HEK293 (cell line): Measurements from ENCODE around the gene TCEANC2.

Experiments used
- BCL11A ChIP-seq: fragments of 450-650 bp; formaldehyde crosslinking; IDR thresholded peaks from 2 replicates; pipeline ENCODE4 v1.5.1; 2016; ENCODE audit warnings: low read depth, missing biosample characterization, missing genetic modification characterization
- EGR2 ChIP-seq: fragments of 450-650 bp; formaldehyde crosslinking; IDR thresholded peaks from 2 replicates; pipeline ENCODE4 v1.5.1; 2016; ENCODE audit warnings: low read depth, missing biosample characterization, missing genetic modification characterization
- FEZF1 ChIP-seq: fragments of 450-650 bp; formaldehyde crosslinking; IDR thresholded peaks from 2 replicates; pipeline ENCODE4 v1.5.1; 2016; ENCODE audit warnings: missing biosample characterization, missing genetic modification characterization
- GLIS2 ChIP-seq: fragments of 450-650 bp; formaldehyde crosslinking; IDR thresholded peaks from 2 replicates; pipeline ENCODE4 v1.5.1; 2016; ENCODE audit warnings: missing biosample characterization, missing genetic modification characterization
- MYNN ChIP-seq: fragments of 450-650 bp; formaldehyde crosslinking; IDR thresholded peaks from 2 replicates; pipeline ENCODE4 v1.5.1; 2016; ENCODE audit warnings: missing biosample characterization, missing genetic modification characterization, borderline replicate concordance
- REPIN1 ChIP-seq: fragments of 450-650 bp; formaldehyde crosslinking; IDR thresholded peaks from 2 replicates; pipeline ENCODE4 v1.5.1; 2017; ENCODE audit warnings: missing biosample characterization, missing genetic modification characterization, low read depth
- SCRT1 ChIP-seq: fragments of 450-650 bp; formaldehyde crosslinking; IDR thresholded peaks from 2 replicates; pipeline ENCODE4 v1.5.1; 2016; ENCODE audit warnings: missing biosample characterization, missing genetic modification characterization, borderline replicate concordance
- SCRT2 ChIP-seq: fragments of 450-650 bp; formaldehyde crosslinking; IDR thresholded peaks from 2 replicates; pipeline ENCODE4 v1.5.1; 2016; ENCODE audit warnings: missing biosample characterization, missing genetic modification characterization
- SP7 ChIP-seq: fragments of 450-650 bp; formaldehyde crosslinking; IDR thresholded peaks from 2 replicates; pipeline ENCODE4 v1.5.1; 2016; ENCODE audit warnings: missing biosample characterization, missing genetic modification characterization
- ZBTB48 ChIP-seq: fragments of 450-650 bp; formaldehyde crosslinking; IDR thresholded peaks from 2 replicates; pipeline ENCODE4 v1.5.1; 2016; ENCODE audit warnings: missing biosample characterization, missing genetic modification characterization
- ZBTB8A ChIP-seq: fragments of 450-650 bp; formaldehyde crosslinking; IDR thresholded peaks from 2 replicates; pipeline ENCODE4 v1.5.1; 2016; ENCODE audit warnings: missing biosample characterization, missing genetic modification characterization
- ZFHX2 ChIP-seq: fragments of 450-650 bp; formaldehyde crosslinking; conservative IDR thresholded peaks from 2 replicates; pipeline ENCODE4 v1.5.1; 2016; ENCODE audit warnings: missing biosample characterization, missing genetic modification characterization
- ZIC2 ChIP-seq: fragments of 450-650 bp; formaldehyde crosslinking; IDR thresholded peaks from 2 replicates; pipeline ENCODE4 v1.5.1; 2016; ENCODE audit warnings: missing biosample characterization, missing genetic modification characterization
- ZNF114 ChIP-seq: fragments of 450-650 bp; formaldehyde crosslinking; IDR thresholded peaks from 2 replicates; pipeline ENCODE4 v1.5.0; 2017; ENCODE audit warnings: missing biosample characterization, missing genetic modification characterization
- ZNF138 ChIP-seq: fragments of 450-650 bp; formaldehyde crosslinking; IDR thresholded peaks from 2 replicates; pipeline ENCODE4 v1.5.1; 2016; ENCODE audit warnings: missing biosample characterization, missing genetic modification characterization, borderline replicate concordance
- ZNF202 ChIP-seq: fragments of 450-650 bp; formaldehyde crosslinking; IDR thresholded peaks from 2 replicates; pipeline ENCODE4 v1.5.1; 2016; ENCODE audit warnings: missing biosample characterization, missing genetic modification characterization, borderline replicate concordance
- ZNF239 ChIP-seq: fragments of 450-650 bp; formaldehyde crosslinking; IDR thresholded peaks from 2 replicates; pipeline ENCODE4 v1.5.1; 2016; ENCODE audit warnings: missing biosample characterization, missing genetic modification characterization
- ZNF394 ChIP-seq: fragments of 450-650 bp; formaldehyde crosslinking; IDR thresholded peaks from 2 replicates; pipeline ENCODE4 v1.5.1; 2016; ENCODE audit warnings: missing biosample characterization, missing genetic modification characterization, mild to moderate bottlenecking, moderate library complexity, borderline replicate concordance
- ZNF571 ChIP-seq: fragments of 450-650 bp; formaldehyde crosslinking; IDR thresholded peaks from 2 replicates; pipeline ENCODE4 v1.5.0; 2017; ENCODE audit warnings: missing biosample characterization, missing genetic modification characterization
- ZNF610 ChIP-seq: fragments of 450-650 bp; formaldehyde crosslinking; IDR thresholded peaks from 2 replicates; pipeline ENCODE4 v1.5.1; 2016; ENCODE audit warnings: missing biosample characterization, missing genetic modification characterization, borderline replicate concordance
- ZNF621 ChIP-seq: fragments of 450-650 bp; formaldehyde crosslinking; IDR thresholded peaks from 2 replicates; pipeline ENCODE4 v1.5.1; 2017; ENCODE audit warnings: missing biosample characterization, missing genetic modification characterization
- ZNF626 ChIP-seq: fragments of 450-650 bp; sonication (Bioruptor Pico); formaldehyde crosslinking; IDR thresholded peaks from 2 replicates; pipeline ENCODE4 v1.5.1; 2018; ENCODE audit warnings: missing biosample characterization, missing genetic modification characterization, inconsistent platforms
- ZNF660 ChIP-seq: fragments of 450-650 bp; IDR thresholded peaks from 2 replicates; pipeline ENCODE4 v1.5.1; 2018; ENCODE audit warnings: missing biosample characterization, mild to moderate bottlenecking, missing genetic modification characterization
- ZNF670 ChIP-seq: fragments of 450-650 bp; formaldehyde crosslinking; IDR thresholded peaks from 2 replicates; pipeline ENCODE4 v1.5.1; 2016; ENCODE audit warnings: missing biosample characterization, missing genetic modification characterization, low read depth
- ZNF707 ChIP-seq: fragments of 450-650 bp; formaldehyde crosslinking; IDR thresholded peaks from 2 replicates; pipeline ENCODE4 v1.5.1; 2016; ENCODE audit warnings: missing biosample characterization, missing genetic modification characterization
- ZNF776 ChIP-seq: fragments of 450-650 bp; formaldehyde crosslinking; IDR thresholded peaks from 2 replicates; pipeline ENCODE4 v1.5.0; 2017; ENCODE audit warnings: missing biosample characterization, missing genetic modification characterization, borderline replicate concordance
- ZNF785 ChIP-seq: fragments of 450-650 bp; formaldehyde crosslinking; IDR thresholded peaks from 2 replicates; pipeline ENCODE4 v1.5.1; 2016; ENCODE audit warnings: missing biosample characterization, missing genetic modification characterization
- ZNF837 ChIP-seq: fragments of 450-650 bp; formaldehyde crosslinking; IDR thresholded peaks from 2 replicates; pipeline ENCODE4 v1.5.1; 2016; ENCODE audit warnings: missing biosample characterization, missing genetic modification characterization
- ZNF843 ChIP-seq: fragments of 450-650 bp; formaldehyde crosslinking; IDR thresholded peaks from 2 replicates; pipeline ENCODE4 v1.5.1; 2016; ENCODE audit warnings: missing biosample characterization, missing genetic modification characterization
- ZSCAN16 ChIP-seq: fragments of 450-650 bp; formaldehyde crosslinking; IDR thresholded peaks from 2 replicates; pipeline ENCODE4 v1.5.1; 2016; ENCODE audit warnings: missing biosample characterization, missing genetic modification characterization
- TF ChIP-seq, protein P1 (sequence below): fragments of 450-650 bp; formaldehyde crosslinking; IDR thresholded peaks from 2 replicates; pipeline ENCODE4 v1.5.1; 2017; ENCODE audit warnings: missing biosample characterization, missing genetic modification characterization
- TF ChIP-seq, protein P2 (sequence below): fragments of 450-650 bp; formaldehyde crosslinking; IDR thresholded peaks from 2 replicates; pipeline ENCODE4 v1.5.1; 2016; ENCODE audit warnings: missing biosample characterization, missing genetic modification characterization
- TF ChIP-seq, protein P3 (sequence below): fragments of 450-650 bp; formaldehyde crosslinking; IDR thresholded peaks from 2 replicates; pipeline ENCODE4 v1.5.1; 2016; ENCODE audit warnings: missing biosample characterization, missing genetic modification characterization
- TF ChIP-seq, protein P4 (sequence below): fragments of 450-650 bp; formaldehyde crosslinking; IDR thresholded peaks from 2 replicates; pipeline ENCODE4 v1.5.1; 2016; ENCODE audit warnings: missing biosample characterization, missing genetic modification characterization

TCEANC2 gene

GRCh38 chr1:54014009-54014629 lies 39.3 kb upstream of the TCEANC2 start (continued):
- TF ChIP-seq, protein P1, sequence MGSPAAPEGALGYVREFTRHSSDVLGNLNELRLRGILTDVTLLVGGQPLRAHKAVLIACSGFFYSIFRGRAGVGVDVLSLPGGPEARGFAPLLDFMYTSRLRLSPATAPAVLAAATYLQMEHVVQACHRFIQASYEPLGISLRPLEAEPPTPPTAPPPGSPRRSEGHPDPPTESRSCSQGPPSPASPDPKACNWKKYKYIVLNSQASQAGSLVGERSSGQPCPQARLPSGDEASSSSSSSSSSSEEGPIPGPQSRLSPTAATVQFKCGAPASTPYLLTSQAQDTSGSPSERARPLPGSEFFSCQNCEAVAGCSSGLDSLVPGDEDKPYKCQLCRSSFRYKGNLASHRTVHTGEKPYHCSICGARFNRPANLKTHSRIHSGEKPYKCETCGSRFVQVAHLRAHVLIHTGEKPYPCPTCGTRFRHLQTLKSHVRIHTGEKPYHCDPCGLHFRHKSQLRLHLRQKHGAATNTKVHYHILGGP (tag by site-specific recombination), result no peak
- TF ChIP-seq ZNF138 (tag by site-specific recombination), result no peak
- TF ChIP-seq, protein P2, sequence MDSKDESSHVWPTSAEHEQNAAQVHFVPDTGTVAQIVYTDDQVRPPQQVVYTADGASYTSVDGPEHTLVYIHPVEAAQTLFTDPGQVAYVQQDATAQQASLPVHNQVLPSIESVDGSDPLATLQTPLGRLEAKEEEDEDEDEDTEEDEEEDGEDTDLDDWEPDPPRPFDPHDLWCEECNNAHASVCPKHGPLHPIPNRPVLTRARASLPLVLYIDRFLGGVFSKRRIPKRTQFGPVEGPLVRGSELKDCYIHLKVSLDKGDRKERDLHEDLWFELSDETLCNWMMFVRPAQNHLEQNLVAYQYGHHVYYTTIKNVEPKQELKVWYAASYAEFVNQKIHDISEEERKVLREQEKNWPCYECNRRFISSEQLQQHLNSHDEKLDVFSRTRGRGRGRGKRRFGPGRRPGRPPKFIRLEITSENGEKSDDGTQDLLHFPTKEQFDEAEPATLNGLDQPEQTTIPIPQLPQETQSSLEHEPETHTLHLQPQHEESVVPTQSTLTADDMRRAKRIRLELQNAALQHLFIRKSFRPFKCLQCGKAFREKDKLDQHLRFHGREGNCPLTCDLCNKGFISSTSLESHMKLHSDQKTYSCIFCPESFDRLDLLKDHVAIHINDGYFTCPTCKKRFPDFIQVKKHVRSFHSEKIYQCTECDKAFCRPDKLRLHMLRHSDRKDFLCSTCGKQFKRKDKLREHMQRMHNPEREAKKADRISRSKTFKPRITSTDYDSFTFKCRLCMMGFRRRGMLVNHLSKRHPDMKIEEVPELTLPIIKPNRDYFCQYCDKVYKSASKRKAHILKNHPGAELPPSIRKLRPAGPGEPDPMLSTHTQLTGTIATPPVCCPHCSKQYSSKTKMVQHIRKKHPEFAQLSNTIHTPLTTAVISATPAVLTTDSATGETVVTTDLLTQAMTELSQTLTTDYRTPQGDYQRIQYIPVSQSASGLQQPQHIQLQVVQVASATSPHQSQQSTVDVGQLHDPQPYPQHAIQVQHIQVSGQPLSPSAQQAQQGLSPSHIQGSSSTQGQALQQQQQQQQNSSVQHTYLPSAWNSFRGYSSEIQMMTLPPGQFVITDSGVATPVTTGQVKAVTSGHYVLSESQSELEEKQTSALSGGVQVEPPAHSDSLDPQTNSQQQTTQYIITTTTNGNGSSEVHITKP (tag by site-specific recombination), result no peak
- TF ChIP-seq ZNF785 (tag by site-specific recombination), result no peak
- no peak for TF ChIP-seq ZNF114
- no peak for TF ChIP-seq ZNF394 (tag by site-specific recombination)
- no peak for TF ChIP-seq ZNF707 (tag by site-specific recombination)
- TF ChIP-seq GLIS2, result peak; percentile 52
- TF ChIP-seq ZBTB48 (tag by site-specific recombination), result no peak
- no peak for TF ChIP-seq ZNF776
- TF ChIP-seq, protein P3, sequence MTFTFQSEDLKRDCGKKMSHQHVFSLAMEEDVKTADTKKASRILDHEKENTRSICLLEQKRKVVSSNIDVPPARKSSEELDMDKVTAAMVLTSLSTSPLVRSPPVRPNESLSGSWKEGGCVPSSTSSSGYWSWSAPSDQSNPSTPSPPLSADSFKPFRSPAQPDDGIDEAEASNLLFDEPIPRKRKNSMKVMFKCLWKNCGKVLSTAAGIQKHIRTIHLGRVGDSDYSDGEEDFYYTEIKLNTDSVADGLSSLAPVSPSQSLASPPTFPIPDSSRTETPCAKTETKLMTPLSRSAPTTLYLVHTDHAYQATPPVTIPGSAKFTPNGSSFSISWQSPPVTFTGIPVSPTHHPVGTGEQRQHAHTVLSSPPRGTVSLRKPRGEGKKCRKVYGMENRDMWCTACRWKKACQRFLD (tag by site-specific recombination), result no peak
- no peak for TF ChIP-seq ZNF202 (tag by site-specific recombination)
- TF ChIP-seq ZNF571 (tag by site-specific recombination), result no peak
- TF ChIP-seq, protein P4, sequence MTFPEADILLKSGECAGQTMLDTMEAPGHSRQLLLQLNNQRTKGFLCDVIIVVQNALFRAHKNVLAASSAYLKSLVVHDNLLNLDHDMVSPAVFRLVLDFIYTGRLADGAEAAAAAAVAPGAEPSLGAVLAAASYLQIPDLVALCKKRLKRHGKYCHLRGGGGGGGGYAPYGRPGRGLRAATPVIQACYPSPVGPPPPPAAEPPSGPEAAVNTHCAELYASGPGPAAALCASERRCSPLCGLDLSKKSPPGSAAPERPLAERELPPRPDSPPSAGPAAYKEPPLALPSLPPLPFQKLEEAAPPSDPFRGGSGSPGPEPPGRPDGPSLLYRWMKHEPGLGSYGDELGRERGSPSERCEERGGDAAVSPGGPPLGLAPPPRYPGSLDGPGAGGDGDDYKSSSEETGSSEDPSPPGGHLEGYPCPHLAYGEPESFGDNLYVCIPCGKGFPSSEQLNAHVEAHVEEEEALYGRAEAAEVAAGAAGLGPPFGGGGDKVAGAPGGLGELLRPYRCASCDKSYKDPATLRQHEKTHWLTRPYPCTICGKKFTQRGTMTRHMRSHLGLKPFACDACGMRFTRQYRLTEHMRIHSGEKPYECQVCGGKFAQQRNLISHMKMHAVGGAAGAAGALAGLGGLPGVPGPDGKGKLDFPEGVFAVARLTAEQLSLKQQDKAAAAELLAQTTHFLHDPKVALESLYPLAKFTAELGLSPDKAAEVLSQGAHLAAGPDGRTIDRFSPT (tag by site-specific recombination), result no peak
- no peak for TF ChIP-seq FEZF1 (tag by site-specific recombination)
- TF ChIP-seq ZIC2 (tag by site-specific recombination), result peak; percentile 43; the same call in 1 of the 2 replicates
- TF ChIP-seq ZNF626 (tag by site-specific recombination), result no peak
- 0 out of 2 replicates have a peak, but pooled peaks have one; percentile 8 for TF ChIP-seq ZFHX2
- no peak for TF ChIP-seq ZNF610 (tag by site-specific recombination)
- no peak for TF ChIP-seq ZNF670
- no peak for TF ChIP-seq SP7 (tag by site-specific recombination)
- peak; percentile 23; the same call in 1 of the 2 replicates for TF ChIP-seq EGR2 (tag by site-specific recombination)
- TF ChIP-seq ZNF239 (tag by site-specific recombination), result no peak
- no peak for TF ChIP-seq BCL11A (tag by site-specific recombination)
- TF ChIP-seq SCRT1 (tag by site-specific recombination), result no peak
- TF ChIP-seq SCRT2 (tag by site-specific recombination), result no peak
- no peak for TF ChIP-seq ZNF660 (tag by site-specific recombination)
- no peak for TF ChIP-seq ZBTB8A (tag by site-specific recombination)
- no peak for TF ChIP-seq ZNF621
- TF ChIP-seq MYNN (tag by site-specific recombination), result no peak
- no peak for TF ChIP-seq REPIN1 (tag by site-specific recombination)
- no peak for TF ChIP-seq ZNF843 (tag by site-specific recombination)
- no peak for TF ChIP-seq ZSCAN16 (tag by site-specific recombination)
- no peak for TF ChIP-seq ZNF837 (tag by site-specific recombination)
